ENCODE data around the gene FAM228A.

DNA sequence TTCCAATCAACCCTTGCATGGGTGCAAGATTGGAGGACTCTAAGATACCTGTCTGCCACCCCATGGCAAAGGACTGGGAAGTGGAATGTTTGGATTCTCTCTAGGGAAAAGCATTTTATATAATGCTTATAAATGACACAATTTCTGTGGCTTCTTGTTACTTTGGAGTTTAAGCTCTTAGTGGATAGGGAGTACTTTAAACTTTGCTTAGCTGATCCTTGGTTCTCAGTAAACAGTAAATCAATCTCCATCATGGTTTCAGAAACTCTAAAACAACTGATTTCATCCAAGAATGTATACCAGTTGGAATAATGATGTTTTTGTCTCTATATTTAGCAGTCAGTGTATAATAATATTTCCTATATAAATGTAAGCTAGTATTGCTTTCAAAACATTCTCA is 14.1 kb upstream of the FAM228A start:
- TF ChIP-seq EZH2 (IDR thresholded peaks at IDR 0.05; ENCODE audit: low read depth), result no peak
- TF ChIP-seq, protein P1, sequence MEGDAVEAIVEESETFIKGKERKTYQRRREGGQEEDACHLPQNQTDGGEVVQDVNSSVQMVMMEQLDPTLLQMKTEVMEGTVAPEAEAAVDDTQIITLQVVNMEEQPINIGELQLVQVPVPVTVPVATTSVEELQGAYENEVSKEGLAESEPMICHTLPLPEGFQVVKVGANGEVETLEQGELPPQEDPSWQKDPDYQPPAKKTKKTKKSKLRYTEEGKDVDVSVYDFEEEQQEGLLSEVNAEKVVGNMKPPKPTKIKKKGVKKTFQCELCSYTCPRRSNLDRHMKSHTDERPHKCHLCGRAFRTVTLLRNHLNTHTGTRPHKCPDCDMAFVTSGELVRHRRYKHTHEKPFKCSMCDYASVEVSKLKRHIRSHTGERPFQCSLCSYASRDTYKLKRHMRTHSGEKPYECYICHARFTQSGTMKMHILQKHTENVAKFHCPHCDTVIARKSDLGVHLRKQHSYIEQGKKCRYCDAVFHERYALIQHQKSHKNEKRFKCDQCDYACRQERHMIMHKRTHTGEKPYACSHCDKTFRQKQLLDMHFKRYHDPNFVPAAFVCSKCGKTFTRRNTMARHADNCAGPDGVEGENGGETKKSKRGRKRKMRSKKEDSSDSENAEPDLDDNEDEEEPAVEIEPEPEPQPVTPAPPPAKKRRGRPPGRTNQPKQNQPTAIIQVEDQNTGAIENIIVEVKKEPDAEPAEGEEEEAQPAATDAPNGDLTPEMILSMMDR (conservative IDR thresholded peaks at IDR 0.05), result no peak

All from PC-9 (cell line).